ENCODE results near the gene ANKFN1.

Gene ANKFN1

DNA sequence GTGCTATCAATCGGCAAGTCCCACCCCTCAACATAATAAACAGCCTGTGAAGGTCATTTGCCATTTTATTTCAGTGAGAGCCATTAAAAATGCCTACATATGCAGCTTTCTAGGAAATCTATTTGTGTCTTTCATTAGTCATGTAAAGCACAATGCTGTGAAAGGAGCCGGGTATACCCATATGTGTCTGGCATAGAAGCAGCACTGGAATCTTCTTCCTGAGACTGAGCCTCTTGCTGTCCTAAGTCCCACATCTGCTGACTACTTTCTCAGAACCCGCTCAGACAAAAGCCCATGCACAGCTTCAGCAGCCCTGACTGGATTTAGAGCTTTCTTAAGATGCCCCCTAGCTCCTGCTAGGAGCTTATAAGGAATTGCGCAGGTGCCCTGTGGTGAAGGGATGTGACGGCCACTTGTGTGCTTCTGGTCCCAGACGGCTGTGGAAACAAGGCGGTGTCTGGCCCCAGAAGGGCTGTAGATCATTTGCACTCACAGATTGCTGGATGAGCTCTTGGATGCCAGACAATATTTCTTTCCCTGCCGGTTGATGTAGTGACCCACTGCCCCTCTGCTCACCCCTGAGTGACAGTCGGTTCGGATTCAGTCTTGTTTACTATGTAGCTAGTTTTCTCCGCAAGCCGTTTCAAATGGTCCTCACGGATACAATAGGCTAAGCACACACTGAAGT is 172.2 kb downstream of the ANKFN1 start:
- Histone ChIP-seq H3K4me2 (ENCODE audit: low read length) (no peak overlapping the region), H4K8ac (ENCODE audit: low read depth, low read length) (no peak overlapping the region), H4K12ac (ENCODE audit: low read depth, low read length) (no peak overlapping the region), H3K18ac (ENCODE audit: low read length) (no peak overlapping the region), H3K9ac (ENCODE audit: low read length) (no peak overlapping the region), H3K36me3 (ENCODE audit: control insufficient read depth in 1 of 2, insufficient read depth in 2 of 2, low read length in 2 of 2) (no peaks in the 10 kb centered on the region), H2BK12ac (ENCODE audit: low read length) (no peak overlapping the region), H3K79me2 (ENCODE audit: control insufficient read depth, insufficient read depth, low read length, poor library complexity) (no peaks in the 10 kb centered on the region), H3K4ac (ENCODE audit: low read depth, low read length) (no peak overlapping the region), H2AFZ (ENCODE audit: insufficient read depth, low read length, poor library complexity) (no peak overlapping the region), H3K27me3 (ENCODE audit: insufficient read depth, low read length) (no peaks in the 10 kb centered on the region), H2AK5ac (ENCODE audit: low read length) (no peak overlapping the region), H3K4me1 (ENCODE audit: control insufficient read depth in 1 of 2, insufficient read depth in 2 of 2, low read length in 2 of 2) (no peaks in the 10 kb centered on the region), H3K79me1 (ENCODE audit: low read length) (no peaks in the 10 kb centered on the region), H2BK120ac (ENCODE audit: insufficient read depth, low read length, poor library complexity) (no peak overlapping the region), H3K27ac (ENCODE audit: low read depth, low read length) (no peak overlapping the region), H3K4me3 (ENCODE audit: low read depth, low read length) (no peak overlapping the region), H3K23ac (ENCODE audit: low read length) (no peak overlapping the region), H2BK5ac (ENCODE audit: low read depth, low read length, poor library complexity) (no peak overlapping the region), H3K9me3 (ENCODE audit: insufficient read depth, low read depth, low read length) (no peaks in the 10 kb centered on the region), H4K91ac (ENCODE audit: low read depth, low read length) (no peak overlapping the region), H3K14ac (ENCODE audit: low read length) (no peak overlapping the region)
- WGBS (ENCODE audit: extremely low coverage, insufficient coverage, insufficient read length), result no CpG with 5 or more reads among the region's 13 CpGs
- DNase-seq, result peak; percentile 13 to 40

DNA sequence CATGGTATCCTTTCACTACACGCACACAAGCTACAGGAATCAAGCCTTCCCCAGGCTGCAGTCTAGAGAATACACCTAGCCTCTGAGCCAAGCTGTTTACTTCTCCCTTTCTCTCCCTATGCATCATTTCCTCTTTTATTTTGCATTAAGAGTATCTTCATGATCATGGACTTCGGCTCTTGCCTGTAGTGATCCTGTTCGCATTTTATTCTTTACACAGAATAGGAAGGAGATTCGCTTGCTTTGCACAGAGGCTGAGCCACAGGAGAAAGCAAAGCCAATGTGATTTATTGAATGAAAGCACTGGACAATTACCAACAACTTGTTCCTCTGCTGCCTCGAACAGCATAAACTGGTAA is 172.7 kb downstream of the ANKFN1 start:
- no peaks in the 10 kb centered on the region for H3K79me2 ChIP-seq (ENCODE audit: control insufficient read depth, insufficient read depth, low read length, poor library complexity)
- H2BK5ac ChIP-seq (ENCODE audit: low read depth, low read length, poor library complexity), result no peak overlapping the region
- H3K36me3 ChIP-seq (ENCODE audit: control insufficient read depth in 1 of 2, insufficient read depth in 2 of 2, low read length in 2 of 2), result no peaks in the 10 kb centered on the region
- H3K27ac ChIP-seq (ENCODE audit: low read depth, low read length), result no peak overlapping the region
- no CpG with 5 or more reads among the region's 5 CpGs for WGBS (ENCODE audit: extremely low coverage, insufficient coverage, insufficient read length)
- no peak overlapping the region for H3K4me3 ChIP-seq (ENCODE audit: low read depth, low read length)
- no peak overlapping the region for H2BK12ac ChIP-seq (ENCODE audit: low read length)
- H2AFZ ChIP-seq (ENCODE audit: insufficient read depth, low read length, poor library complexity), result no peak overlapping the region
- H3K18ac ChIP-seq (ENCODE audit: low read length), result no peak overlapping the region
- DNase-seq, result no peak
- H3K4ac ChIP-seq (ENCODE audit: low read depth, low read length), result no peak overlapping the region
- H3K23ac ChIP-seq (ENCODE audit: low read length), result no peak overlapping the region
- H3K27me3 ChIP-seq (ENCODE audit: insufficient read depth, low read length), result no peaks in the 10 kb centered on the region
- H2BK120ac ChIP-seq (ENCODE audit: insufficient read depth, low read length, poor library complexity), result no peak overlapping the region
- H3K9ac ChIP-seq (ENCODE audit: low read length), result no peak overlapping the region
- no peak overlapping the region for H4K12ac ChIP-seq (ENCODE audit: low read depth, low read length)
- H3K79me1 ChIP-seq (ENCODE audit: low read length), result no peaks in the 10 kb centered on the region
- no peak overlapping the region for H3K4me2 ChIP-seq (ENCODE audit: low read length)
- no peak overlapping the region for H4K91ac ChIP-seq (ENCODE audit: low read depth, low read length)
- no peaks in the 10 kb centered on the region for H3K9me3 ChIP-seq (ENCODE audit: insufficient read depth, low read depth, low read length)
- no peaks in the 10 kb centered on the region for H3K4me1 ChIP-seq (ENCODE audit: control insufficient read depth in 1 of 2, insufficient read depth in 2 of 2, low read length in 2 of 2)
- no peak overlapping the region for H2AK5ac ChIP-seq (ENCODE audit: low read length)
- no peak overlapping the region for H3K14ac ChIP-seq (ENCODE audit: low read length)
- H4K8ac ChIP-seq (ENCODE audit: low read depth, low read length), result no peak overlapping the region

DNA sequence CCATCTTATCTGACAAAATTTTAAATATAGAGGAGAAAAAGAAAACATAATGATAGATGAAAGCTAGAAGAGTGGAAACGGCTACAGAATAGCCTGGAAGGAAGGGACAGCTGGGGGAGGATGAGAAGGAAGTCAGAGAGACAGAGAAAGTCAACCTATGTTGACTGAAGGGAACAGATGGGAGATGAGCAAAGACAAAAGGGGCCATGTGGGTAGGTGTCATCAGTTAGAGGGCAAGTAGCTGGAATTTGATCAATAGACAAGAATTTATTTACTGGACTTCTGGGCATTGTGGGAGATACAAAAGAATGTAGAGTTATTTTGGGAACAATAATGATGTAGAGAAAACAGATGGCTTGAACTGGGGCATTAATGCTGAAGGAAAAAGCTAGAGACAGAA is 194.4 kb downstream of the ANKFN1 start:
- no peak overlapping the region for H3K4me2 ChIP-seq (ENCODE audit: low read length)
- no peak overlapping the region for H3K27ac ChIP-seq (ENCODE audit: low read depth, low read length)
- H2AFZ ChIP-seq (ENCODE audit: insufficient read depth, low read length, poor library complexity), result no peak overlapping the region
- no peak overlapping the region for H3K4me3 ChIP-seq (ENCODE audit: low read depth, low read length)
- H2BK12ac ChIP-seq (ENCODE audit: low read length), result no peak overlapping the region
- no peak overlapping the region for H3K4ac ChIP-seq (ENCODE audit: low read depth, low read length)
- no peak overlapping the region for H3K9ac ChIP-seq (ENCODE audit: low read length)
- no peaks in the 10 kb centered on the region for H3K79me1 ChIP-seq (ENCODE audit: low read length)
- no CpG with 5 or more reads among the region's 1 CpG for WGBS (ENCODE audit: extremely low coverage, insufficient coverage, insufficient read length)
- H3K4me1 ChIP-seq (ENCODE audit: control insufficient read depth in 1 of 2, insufficient read depth in 2 of 2, low read length in 2 of 2), result no peaks in the 10 kb centered on the region
- no peak overlapping the region for H3K23ac ChIP-seq (ENCODE audit: low read length)
- no peak overlapping the region for H4K8ac ChIP-seq (ENCODE audit: low read depth, low read length)
- no peak overlapping the region for H2BK5ac ChIP-seq (ENCODE audit: low read depth, low read length, poor library complexity)
- H3K18ac ChIP-seq (ENCODE audit: low read length), result no peak overlapping the region
- H2AK5ac ChIP-seq (ENCODE audit: low read length), result no peak overlapping the region
- H3K27me3 ChIP-seq (ENCODE audit: insufficient read depth, low read length), result no peaks in the 10 kb centered on the region
- no peak overlapping the region for H2BK120ac ChIP-seq (ENCODE audit: insufficient read depth, low read length, poor library complexity)
- H3K14ac ChIP-seq (ENCODE audit: low read length), result no peak overlapping the region
- H3K9me3 ChIP-seq (ENCODE audit: insufficient read depth, low read depth, low read length), result no peaks in the 10 kb centered on the region
- no peak for DNase-seq
- H3K36me3 ChIP-seq (ENCODE audit: control insufficient read depth in 1 of 2, insufficient read depth in 2 of 2, low read length in 2 of 2), result no peaks in the 10 kb centered on the region
- no peak overlapping the region for H4K91ac ChIP-seq (ENCODE audit: low read depth, low read length)
- H3K79me2 ChIP-seq (ENCODE audit: control insufficient read depth, insufficient read depth, low read length, poor library complexity), result no peaks in the 10 kb centered on the region
- H4K12ac ChIP-seq (ENCODE audit: low read depth, low read length), result no peak overlapping the region

DNA sequence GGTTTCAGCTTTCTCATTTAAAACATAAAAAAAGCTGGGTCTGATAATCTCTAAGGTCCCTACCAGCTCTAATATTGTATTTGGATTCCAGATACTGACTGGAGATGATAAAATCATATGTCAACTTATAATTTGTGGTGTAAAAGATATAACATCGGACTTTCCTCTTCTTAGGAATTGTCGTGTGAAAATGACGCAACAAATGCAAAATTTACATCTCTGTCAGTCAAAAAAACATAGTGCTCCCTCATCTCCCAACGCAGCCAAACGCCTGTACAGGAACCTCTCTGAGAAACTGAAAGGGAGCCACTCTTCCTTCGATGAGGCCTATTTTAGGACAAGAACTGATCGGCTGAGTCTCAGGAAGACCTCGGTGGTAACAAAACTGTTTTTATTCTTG is 197.3 kb downstream of the ANKFN1 start:
- no peak overlapping the region for H3K4ac ChIP-seq (ENCODE audit: low read depth, low read length)
- H3K18ac ChIP-seq (ENCODE audit: low read length), result no peak overlapping the region
- no peaks in the 10 kb centered on the region for H3K79me1 ChIP-seq (ENCODE audit: low read length)
- no peak overlapping the region for H3K14ac ChIP-seq (ENCODE audit: low read length)
- no peak overlapping the region for H4K91ac ChIP-seq (ENCODE audit: low read depth, low read length)
- no peaks in the 10 kb centered on the region for H3K79me2 ChIP-seq (ENCODE audit: control insufficient read depth, insufficient read depth, low read length, poor library complexity)
- no peak overlapping the region for H2BK12ac ChIP-seq (ENCODE audit: low read length)
- H2BK5ac ChIP-seq (ENCODE audit: low read depth, low read length, poor library complexity), result no peak overlapping the region
- DNase-seq, result no peak
- H3K23ac ChIP-seq (ENCODE audit: low read length), result no peak overlapping the region
- H4K12ac ChIP-seq (ENCODE audit: low read depth, low read length), result no peak overlapping the region
- no peak overlapping the region for H2AK5ac ChIP-seq (ENCODE audit: low read length)
- H3K36me3 ChIP-seq (ENCODE audit: control insufficient read depth in 1 of 2, insufficient read depth in 2 of 2, low read length in 2 of 2), result no peaks in the 10 kb centered on the region
- H3K4me3 ChIP-seq (ENCODE audit: low read depth, low read length), result no peak overlapping the region
- no peak overlapping the region for H4K8ac ChIP-seq (ENCODE audit: low read depth, low read length)
- no peaks in the 10 kb centered on the region for H3K27me3 ChIP-seq (ENCODE audit: insufficient read depth, low read length)
- no peak overlapping the region for H3K27ac ChIP-seq (ENCODE audit: low read depth, low read length)
- H2BK120ac ChIP-seq (ENCODE audit: insufficient read depth, low read length, poor library complexity), result no peak overlapping the region
- H3K9ac ChIP-seq (ENCODE audit: low read length), result no peak overlapping the region
- H3K9me3 ChIP-seq (ENCODE audit: insufficient read depth, low read depth, low read length), result no peaks in the 10 kb centered on the region
- no CpG with 5 or more reads among the region's 8 CpGs for WGBS (ENCODE audit: extremely low coverage, insufficient coverage, insufficient read length)
- H3K4me1 ChIP-seq (ENCODE audit: control insufficient read depth in 1 of 2, insufficient read depth in 2 of 2, low read length in 2 of 2), result no peaks in the 10 kb centered on the region
- no peak overlapping the region for H3K4me2 ChIP-seq (ENCODE audit: low read length)
- H2AFZ ChIP-seq (ENCODE audit: insufficient read depth, low read length, poor library complexity), result no peak overlapping the region

Data from trophoblast cell (in vitro differentiated cells and primary cell).